NOMO-1 (cell line): ENCODE results near the gene GUCA2B.

Source experiments
- DNase-seq, 2 experiments: peaks; one replicate each; lab custom pipeline; 2025; ENCODE audit not compliant: unreplicated experiment in 2 of 2; lab: John Stamatoyannopoulos, UW

GUCA2B gene

DNA sequence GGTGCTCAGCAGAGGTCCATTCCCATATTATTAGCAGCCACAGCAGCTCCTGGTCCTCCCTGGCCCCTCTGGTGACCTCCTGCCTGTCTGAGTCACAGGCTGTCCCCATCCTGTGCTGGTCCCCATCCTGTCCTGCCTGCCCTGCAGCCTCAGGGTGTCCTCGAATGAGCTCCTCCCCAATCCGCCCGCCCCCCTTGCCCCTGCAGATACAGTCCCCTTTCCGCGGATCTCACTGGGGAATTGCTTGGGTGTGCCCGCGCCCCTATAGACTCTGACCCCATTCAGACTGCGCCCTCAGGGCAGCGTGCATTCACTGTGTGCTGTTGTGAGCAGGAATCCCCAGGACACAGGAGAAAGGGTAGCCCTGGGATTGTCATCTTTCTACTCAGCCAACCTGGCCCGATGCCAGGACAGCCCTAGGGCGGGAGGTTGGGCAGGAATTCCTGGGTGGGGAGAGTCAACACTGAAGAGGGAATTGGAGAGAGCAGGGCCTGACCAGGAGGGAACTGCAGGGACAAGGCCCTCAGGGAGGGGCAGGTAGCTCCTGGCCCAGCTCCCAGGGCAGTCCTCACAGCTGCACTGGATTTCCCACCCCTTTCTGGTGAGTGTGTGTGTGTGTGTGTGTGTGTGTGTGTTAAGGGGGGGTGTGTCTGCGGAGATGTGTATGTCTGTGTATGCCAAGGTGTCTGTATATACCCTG lies 12.5 kb downstream of the GUCA2B start:
- no peak for DNase-seq

DNA sequence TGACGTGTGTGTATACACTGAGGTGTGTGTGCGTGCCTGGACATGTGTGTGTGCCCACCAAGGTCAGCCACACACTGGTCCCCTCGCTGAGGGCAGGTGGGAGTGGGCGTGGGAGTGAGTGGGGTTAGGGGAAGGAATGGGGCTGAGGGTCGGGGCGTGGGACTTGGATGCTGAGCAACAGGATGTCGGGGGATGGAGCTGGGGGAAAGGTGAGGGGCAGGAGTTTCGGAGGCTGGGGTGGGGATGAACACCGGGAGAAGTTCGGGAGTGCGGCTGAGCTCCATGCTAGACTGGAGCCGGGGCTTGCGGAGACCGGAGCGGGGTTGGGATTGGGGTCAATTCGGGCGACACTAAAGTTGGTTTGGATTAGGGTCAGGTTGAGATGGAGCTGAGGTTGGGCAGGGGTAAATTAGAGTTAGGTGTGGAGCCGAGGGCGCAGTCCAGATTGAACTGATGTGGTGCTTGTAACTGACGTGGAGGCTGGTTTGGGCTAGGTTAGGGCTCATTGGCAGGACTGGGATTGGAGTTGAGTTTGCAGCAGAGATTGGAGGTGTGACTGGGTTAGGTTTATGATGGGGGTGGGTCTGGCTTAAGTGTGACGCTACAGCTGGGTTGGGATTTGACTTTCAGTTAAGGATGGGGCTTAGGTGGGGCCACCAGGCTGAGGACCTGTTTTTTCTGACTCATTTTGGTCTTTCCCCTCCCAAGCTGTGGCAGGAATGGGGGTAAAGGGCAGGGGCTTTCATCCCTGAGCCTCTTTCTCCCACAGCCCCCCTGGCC lies 14.6 kb downstream of the GUCA2B start:
- no peak for DNase-seq

- DNase-seq = peak in 1 of 2 experiments; percentile 22
Measured at GRCh38 chr1:42168391-42168670, 15.1 kb downstream of the GUCA2B start.

DNA sequence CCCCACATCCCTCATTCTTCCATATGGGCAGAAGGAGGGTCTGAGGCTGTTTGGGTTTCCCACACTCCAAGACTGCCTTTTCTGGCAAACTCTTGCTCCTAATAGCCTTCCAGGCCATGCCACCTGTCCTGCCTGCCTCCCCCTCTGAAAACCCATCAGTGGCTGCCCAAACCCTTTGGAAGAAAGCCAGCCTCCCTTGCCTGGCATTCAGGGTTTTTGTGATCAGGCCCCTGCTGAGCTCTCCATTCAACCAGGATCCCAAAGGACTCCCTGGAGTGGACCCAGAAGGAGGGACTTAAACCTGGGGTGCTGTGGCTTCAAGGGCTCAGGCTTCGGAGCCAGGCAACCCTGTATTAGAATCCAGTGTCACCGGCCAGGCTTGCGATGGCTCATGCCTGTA lies 15.6 kb downstream of the GUCA2B start:
- no peak for DNase-seq

DNA sequence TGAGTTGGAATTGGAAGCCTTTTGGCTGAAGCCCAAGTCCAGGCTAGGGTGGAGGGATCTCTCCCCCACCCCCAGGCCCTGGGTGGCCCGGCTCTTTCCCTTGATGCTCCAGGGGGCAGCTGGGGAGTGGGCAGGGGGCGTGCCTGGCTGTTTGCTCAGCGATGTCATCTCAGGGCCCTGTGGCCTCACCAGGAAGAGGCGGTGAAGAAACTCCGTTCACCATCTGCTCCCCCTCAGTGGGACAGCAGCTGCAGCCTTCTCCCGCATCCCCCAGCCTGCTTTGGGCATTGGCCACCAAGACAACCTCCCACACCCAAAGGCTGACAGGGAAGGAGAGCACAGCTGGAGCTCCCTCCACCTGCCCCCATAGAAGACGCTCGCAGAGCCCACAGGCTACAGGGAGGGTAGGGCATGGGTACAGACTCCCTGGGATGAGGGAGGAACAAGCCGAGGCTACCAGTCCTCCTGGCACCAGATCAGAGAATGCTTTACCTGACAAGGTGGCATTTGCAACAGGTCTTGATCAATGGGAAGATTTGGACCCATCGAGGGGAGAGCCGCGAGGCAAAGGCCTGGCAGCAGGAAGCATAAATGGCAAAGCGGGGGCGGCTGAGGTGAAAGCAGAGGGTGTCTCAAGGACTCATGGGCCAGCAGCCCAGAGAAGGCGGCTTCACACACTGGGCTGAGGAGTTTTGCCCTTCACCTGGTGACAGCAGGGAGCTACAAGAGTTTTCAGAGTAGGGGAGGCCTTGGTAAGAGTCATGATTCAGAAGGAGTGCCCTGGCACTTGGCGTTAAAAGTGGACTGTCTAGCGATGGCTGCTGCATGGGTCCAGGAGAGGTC lies 17.8 kb downstream of the GUCA2B start:
- no peak for DNase-seq

GRCh38 chr1:42171679-42172266 lies 18.6 kb downstream of the GUCA2B start:
- DNase-seq = no peak

DNA sequence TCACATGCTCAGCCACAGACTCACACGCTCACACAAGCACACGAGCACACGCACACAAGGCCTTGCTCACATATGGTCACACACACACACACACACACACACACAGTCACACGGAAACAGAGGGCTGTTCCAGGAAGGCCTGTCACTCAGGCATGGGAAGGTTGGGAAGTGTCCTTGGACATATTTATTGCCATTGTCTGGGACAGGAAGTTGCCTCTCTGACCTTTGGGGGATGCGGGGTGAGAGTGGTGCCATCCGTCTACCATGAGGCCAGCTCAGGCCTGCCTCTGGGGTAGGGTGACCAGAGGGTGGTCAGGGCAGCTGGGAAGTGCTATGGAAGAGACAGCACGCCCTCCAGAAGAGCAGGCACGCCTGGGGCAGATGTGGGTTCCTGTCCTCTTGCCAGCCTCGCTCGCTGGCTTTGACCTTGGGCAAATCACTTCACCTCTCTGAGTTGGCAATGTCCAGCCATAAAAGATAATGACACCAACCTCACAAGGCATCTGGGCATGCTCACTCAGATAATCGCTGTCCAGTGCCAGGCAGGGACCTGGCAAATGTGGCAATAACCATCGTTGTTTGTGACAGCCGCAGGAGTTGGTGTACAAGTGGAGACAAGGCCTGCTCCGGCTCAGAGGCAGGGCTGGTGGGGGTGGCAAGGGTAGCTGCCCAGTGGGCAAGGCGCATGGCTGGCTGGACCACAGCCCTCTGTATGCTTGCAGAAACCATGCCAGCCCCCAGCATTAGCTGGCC lies 19.3 kb downstream of the GUCA2B start:
- no peak for DNase-seq

GRCh38 chr1:42173155-42173933 lies 20.1 kb downstream of the GUCA2B start:
- peak; percentile 30 to 54 for DNase-seq

- no peak for DNase-seq
Measured at GRCh38 chr1:42173961-42174735, 20.9 kb downstream of the GUCA2B start.

- no peak for DNase-seq
Measured at GRCh38 chr1:42175314-42176054, 22.3 kb downstream of the GUCA2B start.

GRCh38 chr1:42176902-42177519 lies 23.8 kb downstream of the GUCA2B start:
- peak in 1 of 2 experiments; percentile 22 for DNase-seq

DNA sequence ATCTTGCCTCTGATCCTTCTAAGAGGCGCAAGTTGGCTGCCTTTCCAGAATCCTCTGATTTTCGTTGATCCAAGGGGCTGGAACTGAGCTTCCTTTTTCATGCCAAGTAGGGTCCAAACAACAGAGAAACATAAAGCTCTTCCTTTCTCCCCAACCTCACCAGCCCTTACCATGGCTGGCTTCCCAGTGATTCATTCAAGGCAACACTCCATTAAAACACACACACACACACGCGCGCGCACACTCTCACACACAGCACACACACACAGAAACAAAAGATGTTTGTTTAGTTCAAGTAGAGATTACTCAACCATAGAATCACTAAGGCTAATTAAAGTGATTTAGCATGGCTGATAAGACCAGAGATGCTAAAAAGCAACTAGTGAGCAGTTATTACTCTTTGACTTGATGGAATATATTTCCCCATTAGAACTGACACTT lies 24.4 kb downstream of the GUCA2B start:
- no peak for DNase-seq

- no peak for DNase-seq
Measured at GRCh38 chr1:42178249-42178648, 25.0 kb downstream of the GUCA2B start.

DNA sequence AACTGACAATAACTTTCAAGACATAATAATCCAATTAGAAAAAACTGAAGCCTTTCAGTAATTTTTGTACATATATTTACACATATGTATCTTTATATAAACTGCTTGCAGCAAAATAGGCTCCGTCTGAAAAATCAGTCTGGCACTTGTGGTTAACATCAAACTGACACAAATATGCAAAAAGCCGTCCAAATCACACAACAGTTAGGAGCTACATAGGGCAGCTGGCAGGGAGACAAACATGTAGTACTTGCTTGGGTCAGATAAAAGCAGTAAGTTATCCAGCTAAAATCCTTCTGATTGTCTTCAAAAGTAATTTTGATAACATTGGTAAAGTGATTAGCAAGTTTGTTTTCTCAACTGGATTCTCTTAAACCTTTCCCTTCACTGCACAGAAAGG lies 26.1 kb downstream of the GUCA2B start:
- DNase-seq = no peak

DNA sequence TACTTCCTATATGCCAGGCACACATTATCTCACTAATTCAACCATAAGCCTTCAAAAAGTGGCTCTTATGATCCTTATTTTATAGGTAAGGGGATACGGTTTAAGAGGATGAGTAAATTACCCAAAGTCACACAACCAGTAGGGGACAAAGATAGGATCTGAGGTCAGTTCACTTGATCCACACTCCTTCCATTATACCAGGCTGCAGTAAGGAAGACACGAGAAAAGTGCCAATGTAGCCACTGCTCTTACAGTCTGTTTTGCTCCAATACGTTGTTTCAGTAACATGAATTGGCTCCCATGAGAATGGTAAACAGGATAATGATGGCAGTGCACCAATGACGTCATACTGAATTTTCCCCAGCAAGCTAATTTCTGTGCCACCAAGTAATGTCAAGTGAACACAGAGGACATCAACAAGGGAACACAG lies 26.7 kb downstream of the GUCA2B start:
- DNase-seq = no peak

- no peak for DNase-seq
Measured at GRCh38 chr1:42181687-42182086, 28.5 kb downstream of the GUCA2B start.

DNA sequence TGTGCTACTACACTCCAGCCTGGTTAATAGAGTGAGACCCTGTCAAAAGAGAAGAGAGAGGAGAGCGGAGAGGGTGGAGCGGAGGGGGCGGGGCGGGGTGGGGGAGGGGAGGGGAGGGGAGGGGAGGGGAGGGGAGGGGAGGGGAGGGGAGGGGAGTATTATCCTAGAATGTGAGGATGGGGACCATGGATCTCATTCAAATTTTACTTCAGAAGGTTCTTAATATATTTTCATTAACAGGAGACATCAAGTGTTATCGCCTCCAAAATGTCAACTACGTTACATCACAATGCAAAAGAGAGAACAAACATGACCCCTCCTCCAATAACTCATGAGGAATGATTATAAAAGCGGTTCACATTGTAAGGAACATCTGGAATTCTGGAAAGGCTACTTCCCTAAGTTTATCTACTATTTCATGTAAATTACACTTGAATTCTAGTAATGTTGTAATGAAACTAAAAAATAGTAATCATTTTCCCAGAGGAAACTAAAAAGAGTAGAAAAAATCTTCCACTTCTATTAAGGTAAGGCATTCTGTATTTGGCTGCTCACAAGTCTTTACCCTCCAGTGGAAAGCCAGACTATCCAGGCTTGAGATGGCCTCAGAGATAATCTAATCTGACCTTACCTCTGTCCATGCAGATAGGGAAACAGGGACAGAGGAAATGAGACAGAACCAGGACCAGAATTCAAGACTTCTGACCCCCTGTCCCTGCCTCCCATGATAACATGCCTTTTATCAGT lies 30.2 kb downstream of the GUCA2B start:
- no peak for DNase-seq
